HG03469 (cell line): Measurements from ENCODE around the gene NDOR1.
"Not testable (repeated sequence)": the region's sequence is repeated elsewhere in the genome, so short reads cannot be mapped to it uniquely, and the experiment has no call there.

Source experiments
- ATAC-seq: cut with Tn5 transposase; IDR thresholded peaks from one replicate; pipeline ENCODE4 v1.9.1; 2021; ENCODE audit warnings: mild to moderate bottlenecking, moderate library complexity, moderate number of reproducible peaks; ENCODE audit not compliant: unreplicated experiment

Gene NDOR1

DNA sequence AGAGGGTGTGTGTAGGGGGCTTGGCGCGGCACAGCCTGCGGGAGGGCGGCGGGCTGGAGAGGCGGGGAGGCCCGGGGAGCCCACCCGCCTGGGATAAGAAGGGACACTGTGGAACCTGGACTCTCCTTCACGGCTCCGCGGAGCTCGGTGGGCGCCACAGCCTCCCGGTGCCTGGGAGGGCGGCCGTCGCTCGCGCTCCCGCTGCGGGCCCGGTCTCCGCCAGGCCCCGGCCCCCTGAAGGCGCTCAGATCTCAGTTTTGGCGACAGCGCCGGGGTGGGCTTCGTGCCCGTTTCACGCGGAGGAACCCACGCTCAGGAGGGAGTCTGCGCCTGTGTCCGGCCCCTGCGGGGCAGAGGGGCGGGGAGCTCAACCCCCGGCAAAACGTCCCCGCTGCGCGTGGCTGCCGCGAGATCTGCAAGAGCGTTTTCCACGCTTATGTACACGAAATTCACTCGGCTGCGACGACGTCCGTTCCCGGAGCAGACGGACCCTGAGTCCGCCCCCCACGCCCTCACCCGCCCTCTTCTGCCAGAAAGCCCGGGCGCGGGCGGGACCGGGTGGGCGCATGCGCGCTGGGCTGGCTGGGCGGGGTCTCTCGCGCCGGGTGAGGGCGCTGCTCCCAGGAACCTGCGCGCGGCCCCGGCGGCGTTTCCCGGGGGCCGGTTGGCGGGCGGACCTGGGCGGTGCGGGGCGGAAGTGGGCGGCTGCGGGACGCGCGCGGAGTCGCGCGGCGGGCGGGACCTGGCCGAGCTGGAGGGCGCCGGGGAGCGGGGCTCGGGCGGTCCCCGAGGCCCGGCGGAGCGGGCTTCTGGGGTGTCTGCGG lies 49.3 kb downstream of the NDOR1 start, which contains the start of gene NELFB:
Gene NELFB, plus strand, starts transcription at position 704 of the 824 bp plus-strand sequence.
- peak; percentile 38 for ATAC-seq

DNA sequence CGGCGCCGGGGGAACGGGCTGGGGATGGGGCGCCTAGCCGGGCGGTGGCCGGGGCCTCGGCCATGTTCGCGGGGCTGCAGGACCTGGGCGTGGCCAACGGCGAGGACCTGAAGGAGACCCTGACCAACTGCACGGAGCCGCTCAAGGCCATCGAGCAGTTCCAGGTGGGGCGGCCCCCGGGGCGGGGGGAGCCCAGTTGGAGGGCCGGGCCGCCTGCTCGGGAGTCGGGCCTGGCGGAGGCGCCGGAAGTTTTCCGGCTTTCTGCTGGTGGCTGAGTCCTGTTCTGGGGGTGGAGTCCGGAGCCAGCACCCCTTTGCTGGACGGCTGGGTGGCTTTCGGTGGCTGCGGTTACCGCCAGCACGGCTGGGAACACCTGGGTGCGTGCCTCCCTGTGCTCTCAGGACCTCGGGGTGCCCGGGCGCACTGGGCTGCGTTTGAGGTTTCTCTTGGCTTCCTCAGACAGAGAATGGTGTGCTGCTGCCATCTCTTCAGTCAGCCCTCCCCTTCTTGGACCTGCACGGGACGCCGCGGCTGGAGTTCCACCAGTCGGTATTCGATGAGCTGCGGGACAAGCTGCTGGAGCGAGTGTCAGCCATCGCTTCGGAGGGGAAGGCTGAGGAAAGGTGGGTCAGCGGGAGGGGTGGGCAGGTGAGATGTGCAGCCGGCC lies 50.1 kb downstream of the NDOR1 start:
- ATAC-seq = peak; percentile 31

DNA sequence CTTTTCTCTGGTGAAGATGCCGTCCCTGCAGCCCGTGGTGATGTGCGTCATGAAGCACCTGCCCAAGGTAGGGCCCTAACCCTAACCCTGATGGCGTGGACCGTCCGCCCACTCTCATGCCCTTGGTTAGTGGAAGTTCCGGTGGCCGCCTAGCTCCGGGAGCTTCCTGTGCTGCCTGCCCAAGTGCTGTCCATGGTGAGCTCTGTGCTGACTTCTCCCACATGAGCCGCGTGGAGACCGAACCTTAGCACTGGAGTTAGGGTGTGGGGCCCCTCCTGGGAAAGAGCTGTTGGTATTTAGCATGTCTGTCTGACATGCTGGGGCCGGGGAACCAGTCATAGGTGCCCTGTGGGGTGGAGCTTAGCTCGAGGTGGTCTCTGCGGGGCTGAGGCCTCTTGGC lies 50.9 kb downstream of the NDOR1 start:
- ATAC-seq = no peak

DNA sequence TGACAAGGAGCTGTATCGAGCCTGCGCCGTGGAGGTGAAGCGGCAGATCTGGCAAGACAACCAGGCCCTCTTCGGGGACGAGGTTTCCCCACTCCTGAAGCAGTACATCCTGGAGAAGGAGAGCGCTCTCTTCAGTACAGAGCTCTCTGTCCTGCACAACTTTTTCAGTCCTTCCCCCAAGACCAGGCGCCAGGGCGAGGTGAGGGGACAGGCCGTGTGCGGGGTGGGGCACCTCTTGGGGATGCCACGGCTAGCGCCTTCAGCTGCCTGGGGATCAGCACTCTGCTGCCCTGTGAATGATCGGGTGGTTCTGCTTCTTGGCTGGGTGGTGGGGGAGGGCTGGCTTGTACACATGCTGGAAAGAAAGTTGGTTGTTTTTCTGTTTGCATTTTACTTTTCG lies 51.4 kb downstream of the NDOR1 start:
- no peak for ATAC-seq

DNA sequence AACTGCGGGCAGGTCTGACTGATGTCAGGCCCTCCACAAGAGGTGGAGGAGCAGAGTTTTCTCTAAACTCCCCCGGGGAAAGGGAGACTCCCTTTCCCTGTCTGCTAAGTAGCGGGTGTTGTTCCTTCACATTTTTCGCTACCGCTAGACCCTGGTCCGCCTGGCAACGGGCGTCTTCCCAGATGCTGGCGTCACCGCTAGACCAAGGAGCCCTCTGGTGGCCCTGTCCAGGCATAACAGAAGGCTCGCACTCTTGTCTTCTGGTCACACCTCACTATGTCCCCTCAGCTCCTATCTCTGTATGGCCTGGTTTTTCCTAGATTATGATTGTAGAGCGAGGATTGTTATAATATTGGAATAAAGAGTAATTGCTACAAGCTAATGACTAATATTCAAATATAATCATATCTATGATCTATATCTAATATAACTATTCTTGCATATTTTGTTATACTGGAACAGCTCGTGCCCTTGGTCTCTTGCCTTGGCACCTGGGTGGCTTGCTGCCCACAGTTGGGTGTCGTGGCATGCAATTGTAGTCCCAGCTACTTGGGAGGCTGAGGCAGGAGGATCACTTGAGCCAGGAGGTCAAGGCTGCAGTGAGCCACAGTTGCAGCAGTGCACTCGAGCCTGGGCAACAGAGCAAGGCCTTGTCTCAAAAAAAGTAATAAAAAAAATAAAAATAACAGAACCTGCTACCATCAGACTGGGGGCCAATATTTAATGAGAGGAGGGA lies 56.8 kb downstream of the NDOR1 start:
- ATAC-seq = not testable (repeated sequence)

DNA sequence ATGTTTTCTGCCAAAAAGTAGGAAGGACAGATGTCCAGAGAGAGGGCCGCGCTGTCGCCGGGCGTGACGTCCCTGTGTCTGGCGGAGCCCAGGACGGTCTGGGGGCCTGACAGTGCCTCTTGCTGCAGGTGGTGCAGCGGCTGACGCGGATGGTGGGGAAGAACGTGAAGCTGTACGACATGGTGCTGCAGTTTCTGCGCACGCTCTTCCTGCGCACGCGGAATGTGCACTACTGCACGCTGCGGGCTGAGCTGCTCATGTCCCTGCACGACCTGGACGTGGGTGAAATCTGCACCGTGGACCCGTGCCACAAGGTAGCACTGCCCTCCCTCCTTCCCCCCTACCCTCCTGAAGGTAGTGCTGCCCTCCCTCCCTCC lies 57.4 kb downstream of the NDOR1 start:
- ATAC-seq = no peak

DNA sequence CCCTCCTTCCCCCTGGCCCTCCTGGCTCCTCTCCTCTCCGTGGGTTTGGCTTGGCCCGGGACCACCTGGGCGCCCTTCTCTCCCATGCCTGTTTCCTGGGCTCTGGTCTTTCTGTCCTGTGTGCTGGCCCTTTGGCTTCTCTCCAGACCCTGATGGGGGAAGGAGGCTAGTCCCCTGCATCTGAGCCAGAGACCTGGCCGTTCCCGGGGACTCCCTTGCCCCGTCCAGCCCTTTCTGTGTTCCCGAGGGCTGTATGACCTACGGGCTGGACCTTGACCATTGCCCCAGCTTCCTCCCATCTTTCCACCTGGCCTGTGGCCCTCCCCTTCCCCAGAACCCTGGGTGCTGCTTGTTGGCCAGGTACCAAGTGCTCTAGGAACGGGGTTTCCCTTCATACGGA lies 58.0 kb downstream of the NDOR1 start:
- ATAC-seq = no peak

DNA sequence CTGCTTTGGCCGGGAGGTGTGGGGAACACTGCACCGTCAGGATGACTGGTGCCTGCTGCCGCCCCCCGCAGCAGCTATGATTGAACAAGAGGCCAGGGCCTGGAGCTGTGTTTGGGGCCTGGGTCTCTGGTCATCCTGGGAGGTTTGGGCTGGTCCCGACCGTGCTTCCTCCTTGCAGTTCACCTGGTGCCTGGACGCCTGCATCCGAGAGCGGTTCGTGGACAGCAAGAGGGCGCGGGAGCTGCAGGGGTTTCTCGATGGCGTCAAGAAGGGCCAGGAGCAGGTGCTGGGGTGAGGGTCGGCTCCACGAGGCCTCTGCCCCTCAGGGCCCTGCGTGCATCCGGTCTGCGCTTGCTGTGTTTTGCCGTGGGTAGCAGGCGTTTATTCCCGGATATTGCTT lies 58.6 kb downstream of the NDOR1 start:
- no peak for ATAC-seq

DNA sequence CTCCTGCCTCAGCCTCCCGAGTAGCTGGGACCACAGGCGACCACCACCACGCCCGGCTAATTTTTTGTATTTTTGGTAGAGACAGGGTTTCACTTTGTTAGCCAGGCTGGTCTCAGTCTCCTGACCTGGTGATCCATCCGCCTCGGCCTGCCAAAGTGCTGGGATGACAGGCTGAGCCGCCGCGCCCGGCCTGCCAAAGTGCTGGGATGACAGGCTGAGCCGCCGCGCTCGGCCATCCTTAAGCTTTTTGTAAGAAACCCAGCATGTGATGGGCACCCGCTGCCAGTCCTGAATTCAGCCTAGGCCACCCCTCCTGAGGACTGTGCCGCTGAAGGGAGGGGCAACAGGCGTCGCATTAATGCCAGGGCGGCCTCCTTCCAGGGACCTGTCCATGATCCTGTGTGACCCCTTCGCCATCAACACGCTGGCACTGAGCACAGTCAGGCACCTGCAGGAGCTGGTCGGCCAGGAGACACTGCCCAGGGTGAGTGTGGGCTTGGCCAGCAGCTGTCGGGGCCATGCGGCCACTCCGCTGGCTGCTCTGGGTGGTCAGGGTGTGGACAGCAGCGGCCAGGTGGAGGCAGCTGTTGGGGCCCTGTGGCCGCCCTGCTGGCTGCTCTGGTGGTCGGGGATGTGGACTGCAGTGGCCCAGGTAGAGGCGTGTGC lies 60.1 kb downstream of the NDOR1 start:
- ATAC-seq = no peak

DNA sequence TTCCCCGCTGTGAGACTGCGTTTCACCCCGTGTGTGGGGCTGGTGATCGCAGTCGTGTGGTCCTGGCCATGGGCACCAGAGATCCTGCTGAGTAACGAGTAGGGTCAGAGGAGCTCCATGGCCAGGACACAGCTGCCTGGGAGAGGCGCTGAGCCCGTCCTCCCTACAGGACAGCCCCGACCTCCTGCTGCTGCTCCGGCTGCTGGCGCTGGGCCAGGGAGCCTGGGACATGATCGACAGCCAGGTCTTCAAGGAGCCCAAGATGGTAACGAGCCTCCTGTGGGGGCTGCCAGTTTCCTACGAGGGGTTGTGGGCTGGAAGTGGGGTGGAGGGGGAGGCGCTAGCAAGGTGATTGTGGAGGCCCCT lies 60.6 kb downstream of the NDOR1 start:
- ATAC-seq = no peak
